SU-DHL-6 (cell line): ENCODE results near the gene GNG11.

Experiments used
- H2AFZ ChIP-seq: fragments of 200-600 bp; sonication (generic); 2 replicates; pipeline ENCODE4 v1.6.1; 2014; ENCODE audit warnings: low read depth, mild to moderate bottlenecking, moderate library complexity, mixed read lengths, antibody characterized with exemption, low read length; ENCODE audit not compliant: severe bottlenecking
- H3F3A ChIP-seq: fragments of 200-600 bp; shearing (Covaris generic); 2 replicates; pipeline ENCODE4 v1.6.0; 2016; ENCODE audit warnings: antibody characterized with exemption, mild to moderate bottlenecking; ENCODE audit not compliant: insufficient read depth
- H3K27ac ChIP-seq: fragments of 200-600 bp; sonication (generic); 2 replicates; pipeline ENCODE4 v1.5.1; 2016; ENCODE audit warnings: low read depth, mild to moderate bottlenecking, low read length, moderate library complexity, mixed read lengths
- H3K27me3 ChIP-seq: fragments of 200-600 bp; sonication (generic), shearing (Covaris generic); 2 replicates; pipeline ENCODE4 v1.6.0; 2014; ENCODE audit warnings: mild to moderate bottlenecking, low read length
- H3K36me3 ChIP-seq: fragments of 200-600 bp; sonication (generic); 2 replicates; pipeline ENCODE4 v1.6.1; 2014; ENCODE audit warnings: mild to moderate bottlenecking, low read length, mixed read lengths
- H3K4me2 ChIP-seq: fragments of 300-600, 200-600 bp; shearing (Covaris generic), sonication (generic); 2 replicates; pipeline ENCODE4 v1.6.0; 2014; ENCODE audit warnings: low read length, low read depth, mild to moderate bottlenecking; ENCODE audit not compliant: poor library complexity, severe bottlenecking
- H3K4me3 ChIP-seq: fragments of 200-600 bp; sonication (generic); 2 replicates; pipeline ENCODE4 v1.5.1; 2014; ENCODE audit warnings: antibody characterized with exemption, low read length, mild to moderate bottlenecking, mixed read lengths; ENCODE audit not compliant: insufficient read depth, poor library complexity, severe bottlenecking
- H3K79me2 ChIP-seq: fragments of 200-600 bp; sonication (generic); 2 replicates; pipeline ENCODE4 v1.6.1; 2014; ENCODE audit warnings: mild to moderate bottlenecking, low read length, moderate library complexity; ENCODE audit not compliant: insufficient read depth
- H3K9ac ChIP-seq: fragments of 200-600 bp; sonication (generic); 2 replicates; pipeline ENCODE4 v1.7.0; 2014; ENCODE audit warnings: mild to moderate bottlenecking, low read length
- H3K9me2 ChIP-seq: fragments of 200-600 bp; sonication (generic); replicated peaks from 2 replicates; pipeline ENCODE4 v1.6.1; 2014; ENCODE audit warnings: low read length; ENCODE audit not compliant: insufficient read depth
- H3K9me3 ChIP-seq: fragments of 200-600 bp; sonication (generic); 2 replicates; pipeline ENCODE4 v1.6.1; 2014; ENCODE audit warnings: low read length, mixed read lengths; ENCODE audit not compliant: insufficient read depth
- H4K20me1 ChIP-seq: fragments of 200-600 bp; sonication (generic); 2 replicates; pipeline ENCODE4 v1.6.1; 2014; ENCODE audit warnings: low read depth, mild to moderate bottlenecking, antibody characterized with exemption, low read length, moderate library complexity, mixed read lengths
- EZH2phosphoT487 ChIP-seq: fragments of 200-600 bp; sonication (generic), shearing (Covaris generic); conservative IDR thresholded peaks from 2 replicates; pipeline ENCODE4 v1.6.1; 2018; ENCODE audit warnings: mild to moderate bottlenecking, antibody characterized with exemption, low read length, moderate library complexity, mixed read lengths
- TF ChIP-seq, protein P1 (sequence below): fragments of 200-600 bp; sonication (generic); IDR thresholded peaks from one replicate; pipeline ENCODE4 v1.5.1; 2017; ENCODE audit warnings: antibody characterized with exemption, mild to moderate bottlenecking, low read length, moderate library complexity; ENCODE audit not compliant: insufficient read depth, poor library complexity, severe bottlenecking

The GNG11 gene

DNA sequence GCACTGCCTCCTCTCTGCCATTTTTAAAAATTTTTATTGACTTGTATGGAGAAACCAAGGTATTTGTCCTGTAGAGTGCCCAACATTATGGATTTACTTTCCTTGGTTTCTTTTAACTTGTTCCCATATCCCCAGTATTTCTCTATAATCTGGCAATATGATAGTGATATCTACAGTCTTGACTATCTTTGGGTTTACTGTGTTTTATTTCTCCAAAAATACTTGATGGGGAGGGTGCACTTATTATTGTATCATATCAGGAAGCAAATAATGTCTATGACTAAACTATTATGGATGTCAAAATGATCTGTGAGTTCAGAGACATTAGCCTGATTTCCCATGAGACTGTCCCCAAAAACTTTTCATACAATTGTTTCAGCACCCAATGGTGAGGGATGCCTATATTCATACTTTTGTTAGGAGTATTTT lies 37.6 kb upstream of the GNG11 start:
- Histone ChIP-seq H4K20me1 (no peaks in the 10 kb centered on the region), H3K9me2 (no peaks in the 10 kb centered on the region), H3K36me3 (no peaks in the 10 kb centered on the region), H3K9me3 (0 out of 2 replicates have a peak, but pooled peaks cover 4% of the 10 kb centered on the region), H3K4me2 (no peak overlapping the region), H2AFZ (no peak overlapping the region), H3K4me3 (no peak overlapping the region), H3K27me3 (no peaks in the 10 kb centered on the region), H3K9ac (no peak overlapping the region), H3K27ac (no peak overlapping the region), H3K79me2 (no peaks in the 10 kb centered on the region), H3F3A (no peaks in the 10 kb centered on the region)
- TF ChIP-seq, protein P1, sequence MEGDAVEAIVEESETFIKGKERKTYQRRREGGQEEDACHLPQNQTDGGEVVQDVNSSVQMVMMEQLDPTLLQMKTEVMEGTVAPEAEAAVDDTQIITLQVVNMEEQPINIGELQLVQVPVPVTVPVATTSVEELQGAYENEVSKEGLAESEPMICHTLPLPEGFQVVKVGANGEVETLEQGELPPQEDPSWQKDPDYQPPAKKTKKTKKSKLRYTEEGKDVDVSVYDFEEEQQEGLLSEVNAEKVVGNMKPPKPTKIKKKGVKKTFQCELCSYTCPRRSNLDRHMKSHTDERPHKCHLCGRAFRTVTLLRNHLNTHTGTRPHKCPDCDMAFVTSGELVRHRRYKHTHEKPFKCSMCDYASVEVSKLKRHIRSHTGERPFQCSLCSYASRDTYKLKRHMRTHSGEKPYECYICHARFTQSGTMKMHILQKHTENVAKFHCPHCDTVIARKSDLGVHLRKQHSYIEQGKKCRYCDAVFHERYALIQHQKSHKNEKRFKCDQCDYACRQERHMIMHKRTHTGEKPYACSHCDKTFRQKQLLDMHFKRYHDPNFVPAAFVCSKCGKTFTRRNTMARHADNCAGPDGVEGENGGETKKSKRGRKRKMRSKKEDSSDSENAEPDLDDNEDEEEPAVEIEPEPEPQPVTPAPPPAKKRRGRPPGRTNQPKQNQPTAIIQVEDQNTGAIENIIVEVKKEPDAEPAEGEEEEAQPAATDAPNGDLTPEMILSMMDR = no peak
- no peak for TF ChIP-seq EZH2phosphoT487

- Histone ChIP-seq H4K20me1 (no peaks in the 10 kb centered on the region), H2AFZ (no peak overlapping the region), H3K9ac (no peak overlapping the region), H3K79me2 (no peaks in the 10 kb centered on the region), H3K4me2 (no peak overlapping the region), H3K9me3 (0 out of 2 replicates have a peak, but pooled peaks cover 3% of the 10 kb centered on the region), H3K9me2 (no peaks in the 10 kb centered on the region), H3K36me3 (no peaks in the 10 kb centered on the region), H3K27me3 (no peaks in the 10 kb centered on the region), H3K27ac (no peak overlapping the region), H3K4me3 (no peak overlapping the region), H3F3A (no peaks in the 10 kb centered on the region)
- TF ChIP-seq EZH2phosphoT487 = no peak
- TF ChIP-seq, protein P1 = no peak
Observed at GRCh38 chr7:93884541-93884940, 37.0 kb upstream of the GNG11 start.

- Histone ChIP-seq H2AFZ (no peak overlapping the region), H3K4me2 (no peak overlapping the region), H3K9me2 (no peaks in the 10 kb centered on the region), H3K9ac (no peak overlapping the region), H4K20me1 (no peaks in the 10 kb centered on the region), H3K36me3 (no peaks in the 10 kb centered on the region), H3K79me2 (no peaks in the 10 kb centered on the region), H3K27me3 (no peaks in the 10 kb centered on the region), H3K4me3 (no peak overlapping the region), H3F3A (no peaks in the 10 kb centered on the region), H3K9me3 (no peaks in the 10 kb centered on the region), H3K27ac (no peak overlapping the region)
- TF ChIP-seq, protein P1 = no peak
- TF ChIP-seq EZH2phosphoT487 = no peak
Observed at GRCh38 chr7:93889261-93889660, 32.3 kb upstream of the GNG11 start.
